GM19351 (cell line): ENCODE results near the gene TM9SF3.
"Not testable (repeated sequence)": the region's sequence is repeated elsewhere in the genome, so short reads cannot be mapped to it uniquely, and the experiment has no call there.

Experiments used
- ATAC-seq: cut with Tn5 transposase; IDR thresholded peaks from one replicate; pipeline ENCODE4 v1.9.1; 2021; ENCODE audit warnings: mild to moderate bottlenecking, moderate library complexity; ENCODE audit not compliant: unreplicated experiment

TM9SF3 gene

GRCh38 chr10:96600337-96600736 lies 13.5 kb upstream of the TM9SF3 start:
- no peak for ATAC-seq

- no peak for ATAC-seq
Observed at GRCh38 chr10:96598846-96599245, 12.0 kb upstream of the TM9SF3 start.

- ATAC-seq, result no peak
Observed at GRCh38 chr10:96596422-96597407, 9.9 kb upstream of the TM9SF3 start.

GRCh38 chr10:96595741-96596140 lies 8.9 kb upstream of the TM9SF3 start:
- ATAC-seq, result no peak

GRCh38 chr10:96591946-96592345 lies 5.1 kb upstream of the TM9SF3 start:
- ATAC-seq, result no peak

GRCh38 chr10:96588616-96589419 lies 2.0 kb upstream of the TM9SF3 start:
- peak; percentile 46 for ATAC-seq

GRCh38 chr10:96588060-96588554 lies 1.3 kb upstream of the TM9SF3 start:
- ATAC-seq, result no peak

GRCh38 chr10:96587264-96588059 lies 650 bp upstream of the TM9SF3 start:
- ATAC-seq, result no peak

GRCh38 chr10:96585736-96586418 lies 935 bp downstream of the TM9SF3 start:
- peak; percentile 9 for ATAC-seq

GRCh38 chr10:96584474-96584873 lies 2.3 kb downstream of the TM9SF3 start:
- ATAC-seq, result no peak

GRCh38 chr10:96584035-96584434 lies 2.8 kb downstream of the TM9SF3 start:
- no peak for ATAC-seq

GRCh38 chr10:96579133-96579532 lies 7.7 kb downstream of the TM9SF3 start:
- ATAC-seq, result no peak

GRCh38 chr10:96578633-96579032 lies 8.2 kb downstream of the TM9SF3 start:
- no peak for ATAC-seq

- no peak for ATAC-seq
Observed at GRCh38 chr10:96578022-96578421, 8.8 kb downstream of the TM9SF3 start.

- ATAC-seq, result no peak
Observed at GRCh38 chr10:96577069-96577468, 9.7 kb downstream of the TM9SF3 start.

GRCh38 chr10:96576277-96576980 lies 10.4 kb downstream of the TM9SF3 start:
- ATAC-seq, result no peak

GRCh38 chr10:96574564-96574963 lies 12.2 kb downstream of the TM9SF3 start:
- not testable (repeated sequence) for ATAC-seq

- no peak for ATAC-seq
Observed at GRCh38 chr10:96573036-96573435, 13.8 kb downstream of the TM9SF3 start.
